HAP-1 (cell line): ENCODE measurements around the gene GNG14.
A peak's percentile ranks its signal among the peaks of the same experiment; 100 is the strongest.
"Not testable (repeated sequence)": the region's sequence is repeated elsewhere in the genome, so short reads cannot be mapped to it uniquely, and the experiment has no call there.

ENCODE experiments used
- DNase-seq, 2 experiments: peaks; one replicate each; pipeline ENCODE4 v3.0.0-alpha.2; 2016 to 2020; ENCODE audit warnings: low spot score in 2 of 2
- H3K27me3 ChIP-seq: fragments of 250-450 bp; sonication (Bioruptor Pico); 2 replicates; pipeline ENCODE4 v1.5.1; 2020; ENCODE audit warnings: low read depth, mild to moderate bottlenecking, moderate library complexity
- H3K36me3 ChIP-seq: fragments of 250-450 bp; sonication (Bioruptor Pico); replicated peaks from 2 replicates; pipeline ENCODE4 v1.5.1; 2020; ENCODE audit warnings: mild to moderate bottlenecking
- H3K4me1 ChIP-seq: fragments of 250-450 bp; sonication (Bioruptor Pico); 2 replicates; pipeline ENCODE4 v1.5.1; 2020; ENCODE audit warnings: mild to moderate bottlenecking
- H3K4me3 ChIP-seq: fragments of 250-450 bp; sonication (Bioruptor Pico); 2 replicates; pipeline ENCODE4 v1.5.1; 2020; ENCODE audit warnings: mild to moderate bottlenecking, moderate library complexity
- H3K9me3 ChIP-seq: fragments of 250-450 bp; sonication (Bioruptor Pico); 2 replicates; pipeline ENCODE4 v1.5.1; 2020; ENCODE audit warnings: mild to moderate bottlenecking, moderate library complexity
- in situ Hi-C: fragments of 300-500 bp; cut with MboI; formaldehyde crosslinking; loops from 3 replicates; pipeline ENCODE4 v1.14.3; 2020; ENCODE audit warnings: low sequenced_read_pairs, inconsistent platforms, mixed read lengths

Gene GNG14

GRCh38 chr19:12687496-12688196, at the start of gene GNG14:
TSS of gene GNG14 (plus strand) at chr19:12687998. CDS start at chr19:12688049, 51 bp downstream.
- Histone ChIP-seq H3K27me3 (no peaks in the 10 kb centered on the region), H3K36me3 (no peaks in the 10 kb centered on the region; the same call in 1 of the 2 replicates), H3K4me1 (no peaks in the 10 kb centered on the region), H3K9me3 (no peaks in the 10 kb centered on the region), H3K4me3 (no peak within 1 kb of the TSS)
- DNase-seq, result no peak
- in situ Hi-C loops, result no loop called here

GRCh38 chr19:12638611-12639182, 49.1 kb upstream of the GNG14 start:
- Histone ChIP-seq H3K4me3 (no peak overlapping the region), H3K36me3 (no peaks in the 10 kb centered on the region), H3K4me1 (no peaks in the 10 kb centered on the region), H3K9me3 (no peaks in the 10 kb centered on the region), H3K27me3 (no peaks in the 10 kb centered on the region)
- DNase-seq, result no peak
- in situ Hi-C loops, result no loop called here

GRCh38 chr19:12639901-12640613, 47.7 kb upstream of the GNG14 start:
- H3K36me3 ChIP-seq, result no peaks in the 10 kb centered on the region
- in situ Hi-C loops, result no loop called here
- H3K4me3 ChIP-seq, result no peak overlapping the region
- no peaks in the 10 kb centered on the region for H3K4me1 ChIP-seq
- H3K27me3 ChIP-seq, result no peaks in the 10 kb centered on the region
- H3K9me3 ChIP-seq, result no peaks in the 10 kb centered on the region
- DNase-seq, result peak in 1 of 2 experiments; percentile 55

- no peak overlapping the region for H3K4me3 ChIP-seq
- no peaks in the 10 kb centered on the region for H3K36me3 ChIP-seq
- in situ Hi-C loops, result no loop called here
Observed at GRCh38 chr19:12641456-12641855, 46.3 kb upstream of the GNG14 start.

GRCh38 chr19:12642506-12642905, 45.3 kb upstream of the GNG14 start:
- Histone ChIP-seq H3K27me3 (no peaks in the 10 kb centered on the region), H3K9me3 (no peaks in the 10 kb centered on the region), H3K4me1 (no peaks in the 10 kb centered on the region), H3K4me3 (no peak overlapping the region), H3K36me3 (no peaks in the 10 kb centered on the region)
- in situ Hi-C loops, result no loop called here
- no peak for DNase-seq

More at GRCh38 chr19:12641456-12641855, 46.3 kb upstream of the GNG14 start:
- Histone ChIP-seq H3K27me3 (no peaks in the 10 kb centered on the region), H3K4me1 (no peaks in the 10 kb centered on the region), H3K9me3 (no peaks in the 10 kb centered on the region)
- no peak for DNase-seq

- H3K9me3 ChIP-seq, H3K4me1 ChIP-seq, H3K4me3 ChIP-seq, H3K36me3 ChIP-seq, DNase-seq, in situ Hi-C loops, H3K27me3 ChIP-seq: not testable (repeated sequence)
Observed at GRCh38 chr19:12643716-12644115, 44.1 kb upstream of the GNG14 start.

GRCh38 chr19:12646551-12646950, 41.2 kb upstream of the GNG14 start:
- no peak for DNase-seq
- in situ Hi-C loops, result no loop called here
- H3K9me3 ChIP-seq, result no peaks in the 10 kb centered on the region
- no peaks in the 10 kb centered on the region for H3K27me3 ChIP-seq
- H3K36me3 ChIP-seq, result no peaks in the 10 kb centered on the region
- H3K4me1 ChIP-seq, result no peaks in the 10 kb centered on the region
- no peak overlapping the region for H3K4me3 ChIP-seq

- H3K4me3 ChIP-seq, result no peak overlapping the region
Observed at GRCh38 chr19:12647047-12647446, 40.8 kb upstream of the GNG14 start.

GRCh38 chr19:12647490-12648071, 40.2 kb upstream of the GNG14 start:
- peak in 1 of 2 experiments; percentile 44 for DNase-seq
- Histone ChIP-seq H3K4me3 (no peak overlapping the region), H3K9me3 (no peaks in the 10 kb centered on the region), H3K4me1 (no peaks in the 10 kb centered on the region), H3K36me3 (no peaks in the 10 kb centered on the region), H3K27me3 (no peaks in the 10 kb centered on the region)
- in situ Hi-C loops, result no loop called here

More at GRCh38 chr19:12647047-12647446, 40.8 kb upstream of the GNG14 start:
- Histone ChIP-seq H3K9me3 (no peaks in the 10 kb centered on the region), H3K36me3 (no peaks in the 10 kb centered on the region), H3K4me1 (no peaks in the 10 kb centered on the region), H3K27me3 (no peaks in the 10 kb centered on the region)
- DNase-seq, result no peak
- in situ Hi-C loops, result no loop called here

- no peak overlapping the region for H3K4me3 ChIP-seq
- no peaks in the 10 kb centered on the region for H3K4me1 ChIP-seq
- no peak for DNase-seq
- H3K9me3 ChIP-seq, result no peaks in the 10 kb centered on the region
- no peaks in the 10 kb centered on the region for H3K27me3 ChIP-seq
- in situ Hi-C loops, result no loop called here
- H3K36me3 ChIP-seq, result no peaks in the 10 kb centered on the region
Observed at GRCh38 chr19:12648088-12648487, 39.7 kb upstream of the GNG14 start.

- H3K36me3 ChIP-seq, result no peaks in the 10 kb centered on the region
- no peak overlapping the region for H3K4me3 ChIP-seq
- in situ Hi-C loops, result no loop called here
- H3K4me1 ChIP-seq, result no peaks in the 10 kb centered on the region
- H3K9me3 ChIP-seq, result no peaks in the 10 kb centered on the region
- no peak for DNase-seq
- H3K27me3 ChIP-seq, result no peaks in the 10 kb centered on the region
Observed at GRCh38 chr19:12649941-12650340, 37.9 kb upstream of the GNG14 start.

- Histone ChIP-seq H3K9me3 (no peaks in the 10 kb centered on the region), H3K27me3 (no peaks in the 10 kb centered on the region), H3K4me1 (no peaks in the 10 kb centered on the region), H3K4me3 (no peak overlapping the region), H3K36me3 (peaks cover 11% of the 10 kb centered on the region; the same call in 1 of the 2 replicates)
- DNase-seq, result no peak
- in situ Hi-C loops, result no loop called here
Observed at GRCh38 chr19:12652219-12652618, 35.6 kb upstream of the GNG14 start.

GRCh38 chr19:12655546-12655945, 32.3 kb upstream of the GNG14 start:
- DNase-seq, result no peak
- no peaks in the 10 kb centered on the region for H3K9me3 ChIP-seq
- H3K27me3 ChIP-seq, result no peaks in the 10 kb centered on the region
- in situ Hi-C loops, result no loop called here
- H3K36me3 ChIP-seq, result peaks cover 30% of the 10 kb centered on the region
- H3K4me1 ChIP-seq, result no peaks in the 10 kb centered on the region
- H3K4me3 ChIP-seq, result no peak overlapping the region
